ENCODE results near the gene NAA15.

DNA sequence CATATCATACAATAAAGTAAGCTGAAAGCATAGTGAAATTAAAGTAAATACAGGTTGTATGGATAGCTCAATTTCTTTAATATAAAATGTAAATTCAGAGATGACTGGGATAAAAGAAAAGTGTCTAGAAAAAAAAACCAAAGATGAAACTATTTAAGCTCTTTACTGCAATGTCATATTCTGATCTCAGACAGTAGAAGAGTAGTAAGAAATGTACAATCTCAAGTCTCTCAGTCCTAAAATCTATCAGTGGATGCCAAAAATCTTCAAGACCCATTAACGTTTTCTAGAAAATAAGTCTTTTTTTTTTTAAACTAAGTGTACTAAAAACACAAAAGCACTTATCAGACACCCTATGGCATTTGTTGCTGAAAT, 35.1 kb upstream of the NAA15 start:
- TF ChIP-seq CTCF (IDR thresholded peaks at IDR 0.05; ENCODE audit: insufficient read depth, low read length) (no peak), REST (IDR thresholded peaks at IDR 0.05; ENCODE audit: insufficient replicate concordance, low read depth) (no peak), POLR2AphosphoS5 (IDR thresholded peaks at IDR 0.05; ENCODE audit: low read depth) (no peak)

All from HL-60 (cell line).